Motor neuron (in vitro differentiated cells): Measurements from ENCODE around the gene CLN6. TPM values are rescaled to one million over a fixed set of nuclear protein-coding genes. Genes with fewer than 3 reads are reported as not detected.
"Not testable (repeated sequence)": the region's sequence is repeated elsewhere in the genome, so short reads cannot be mapped to it uniquely, and the experiment has no call there.

Source experiments
- ATAC-seq, 8 experiments: fragments of 200-7000 bp; cut with Tn5 transposase; replicated peaks in 6 of 8; 2 replicates each; pipeline ENCODE4 v1.8.0; 2021; ENCODE audit warnings: mild to moderate bottlenecking in 8 of 8, moderate library complexity in 8 of 8
- H3K27ac ChIP-seq, 2 donors: fragments of 250-450 bp; sonication (Bioruptor Pico); 2 replicates each; pipeline ENCODE4 v1.9.0; 2021; ENCODE audit warnings: antibody characterized with exemption in 2 of 2, mild to moderate bottlenecking in 2 of 2, moderate library complexity in 1 of 2
- H3K4me1 ChIP-seq, 2 donors: fragments of 250-450 bp; sonication (Bioruptor Pico); replicated peaks in 1 of 2; 2 replicates each; pipeline ENCODE4 v1.6.1; 2021; ENCODE audit warnings: antibody characterized with exemption in 2 of 2, mild to moderate bottlenecking in 2 of 2, moderate library complexity in 1 of 2
- H3K4me3 ChIP-seq, 5 donors: fragments of 250-450 bp; sonication (Bioruptor Pico); 2 replicates each; pipeline ENCODE4 v1.9.0; 2021; ENCODE audit warnings: antibody characterized with exemption in 5 of 5, mild to moderate bottlenecking in 5 of 5, moderate library complexity in 4 of 5
- WGBS, 10 experiments: fragments of 450-650 bp; shearing (Covaris generic); methylation state at CpG; one replicate each; pipeline ENCODE4 v1.0.0; 2022; 5-methylcytosine and 5-hydroxymethylcytosine counted together
- in situ Hi-C, 9 experiments: fragments of 400-800 bp; cut with MboI; loops; one replicate each; pipeline ENCODE4 v1.15.0; 2021; ENCODE audit warnings: low sequenced_read_pairs in 9 of 9, low pct_unique_long_range_greater_than_20kb in 2 of 9; ENCODE audit not compliant: unreplicated experiment in 9 of 9
- total RNA-seq, 8 experiments: library from RNA; unstranded; fragments of 300-600 nt; gene quantifications; 2 replicates each; pipeline versions ENCODE4 v1.2.3 to v1.2.4, GENCODE V29; 2022

CLN6 gene
- total RNA-seq, 8 experiments from 2014 or later, result 6.5 to 39.7 (median 9.7) TPM

- H3K4me3 ChIP-seq, result no peak overlapping the region
- no peak overlapping the region for H3K27ac ChIP-seq
- 92 to 100% (median 100%) methylated on average over 1 to 5 of the region's 5 CpGs; no CpG with 5 or more reads in 2 of the 10 experiments for WGBS, 10 experiments
- ATAC-seq, result no peak
- in situ Hi-C loops, result no loop called here
- no peaks in the 10 kb centered on the region for H3K4me1 ChIP-seq
These were observed 44.7 kb downstream of the CLN6 start for GRCh38 chr15:68184616-68185480.

GRCh38 chr15:68183616-68184315 lies 45.8 kb downstream of the CLN6 start:
- 79 to 97% (median 93%) methylated on average over 1 to 5 of the region's 5 CpGs for WGBS, 10 experiments
- no peaks in the 10 kb centered on the region for H3K4me1 ChIP-seq
- H3K27ac ChIP-seq, result no peak overlapping the region
- in situ Hi-C loops, result no loop called here
- no peak overlapping the region for H3K4me3 ChIP-seq
- peak in 2 of 8 experiments; percentile 39 to 62 for ATAC-seq

DNA sequence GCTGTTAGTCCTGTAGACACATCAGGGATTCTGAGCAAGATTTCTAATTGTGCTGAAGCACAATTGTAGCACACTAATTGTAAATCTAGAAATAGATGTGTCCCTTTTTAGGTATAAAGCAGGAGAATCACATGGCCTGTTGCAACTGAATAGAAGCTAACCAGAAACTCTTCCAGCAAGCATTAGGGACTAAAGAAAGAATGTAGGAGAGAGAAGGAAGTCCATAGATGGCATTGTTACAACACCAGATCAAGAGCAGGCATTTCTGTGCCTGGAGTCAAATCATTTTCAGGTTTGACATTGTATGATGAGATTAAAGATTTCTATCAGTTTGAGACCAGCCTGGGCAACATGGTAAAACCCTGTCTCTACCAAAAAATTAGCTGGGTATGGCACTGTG lies 51.8 kb downstream of the CLN6 start:
- no peak overlapping the region for H3K4me3 ChIP-seq
- no peak overlapping the region for H3K27ac ChIP-seq
- in situ Hi-C loops, result no loop called here
- ATAC-seq, result peak in 3 of 8 experiments; percentile 23 to 48 (median 27)
- H3K4me1 ChIP-seq, result no peaks in the 10 kb centered on the region

- no peak overlapping the region for H3K4me3 ChIP-seq
- WGBS, 10 experiments, result 75 to 100% (median 98%) methylated on average over 1 to 3 of the region's 3 CpGs; no CpG with 5 or more reads in 2 of the 10 experiments
- no peak for ATAC-seq
- no peak overlapping the region for H3K27ac ChIP-seq
- in situ Hi-C loops, result no loop called here
- no peaks in the 10 kb centered on the region for H3K4me1 ChIP-seq
These were observed 52.9 kb downstream of the CLN6 start for GRCh38 chr15:68176601-68177000.

- Histone ChIP-seq H3K4me3 (no peak overlapping the region), H3K4me1 (no peaks in the 10 kb centered on the region), H3K27ac (no peak overlapping the region)
- no peak for ATAC-seq
- in situ Hi-C loops, result no loop called here
- WGBS, 10 experiments, result 17 to 100% (median 90%) methylated on average over 1 to 2 of the region's 2 CpGs; no CpG with 5 or more reads in 1 of the 10 experiments
These were observed 54.0 kb downstream of the CLN6 start for GRCh38 chr15:68175526-68175925.

DNA sequence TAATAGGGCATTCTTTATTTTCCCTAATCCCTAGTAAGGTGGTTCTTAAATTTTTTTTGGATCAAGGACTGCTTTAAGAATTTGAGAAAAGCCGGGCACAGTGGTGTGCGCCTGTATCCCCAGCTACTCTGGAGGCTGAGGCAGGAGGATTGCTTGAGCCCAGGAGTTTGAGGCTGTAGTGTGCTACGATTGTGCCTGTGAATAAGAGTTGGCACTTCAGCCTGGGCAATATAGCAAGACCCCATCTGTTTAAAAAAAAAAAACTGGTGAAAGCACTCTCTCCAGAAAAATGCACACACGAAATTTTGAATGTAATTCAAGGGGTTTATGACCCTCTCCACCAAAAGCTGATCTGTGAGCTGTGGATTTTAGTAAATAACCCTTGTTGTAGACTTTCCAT lies 56.4 kb downstream of the CLN6 start:
- WGBS, 10 experiments, result 67 to 96% (median 94%) methylated on average over 1 to 4 of the region's 4 CpGs; no CpG with 5 or more reads in 3 of the 10 experiments
- no peak for ATAC-seq
- Histone ChIP-seq H3K4me1 (no peaks in the 10 kb centered on the region), H3K4me3 (no peak overlapping the region), H3K27ac (no peak overlapping the region)
- in situ Hi-C loops, result loop anchor here in 6 of 9 experiments (25.0 kb wide), 2 partner anchors 111 to 311 kb away; partner anchors contain the start of gene PIAS1 (in 1 of the 6)

DNA sequence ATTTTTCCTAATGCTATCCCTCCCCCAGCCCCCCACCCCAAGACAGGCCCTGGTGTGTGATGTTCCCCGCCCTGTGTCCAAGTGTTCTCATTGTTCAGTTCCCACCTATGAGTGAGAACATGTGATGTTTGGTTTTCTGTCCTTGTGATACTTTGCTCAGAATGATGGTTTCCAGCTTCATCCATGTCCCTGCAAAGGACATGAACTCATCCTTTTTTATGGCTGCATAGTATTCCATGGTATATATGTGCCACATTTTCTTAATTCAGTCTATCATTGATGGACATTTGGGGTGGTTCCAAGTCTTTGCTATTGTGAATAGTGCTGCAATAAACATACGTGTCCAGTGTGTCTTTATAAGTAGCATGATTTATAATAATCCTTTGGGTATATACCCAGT lies 57.5 kb downstream of the CLN6 start:
- H3K27ac ChIP-seq, ATAC-seq, H3K4me1 ChIP-seq, H3K4me3 ChIP-seq: not testable (repeated sequence)
- in situ Hi-C loops, result loop anchor here in 6 of 9 experiments (25.0 kb wide), 2 partner anchors 110 to 310 kb away; partner anchors contain the start of gene PIAS1 (in 1 of the 6)
- 0 to 100% (median 80%) methylated on average over 1 of the region's 2 CpGs; no CpG with 5 or more reads in 5 of the 10 experiments for WGBS, 10 experiments

DNA sequence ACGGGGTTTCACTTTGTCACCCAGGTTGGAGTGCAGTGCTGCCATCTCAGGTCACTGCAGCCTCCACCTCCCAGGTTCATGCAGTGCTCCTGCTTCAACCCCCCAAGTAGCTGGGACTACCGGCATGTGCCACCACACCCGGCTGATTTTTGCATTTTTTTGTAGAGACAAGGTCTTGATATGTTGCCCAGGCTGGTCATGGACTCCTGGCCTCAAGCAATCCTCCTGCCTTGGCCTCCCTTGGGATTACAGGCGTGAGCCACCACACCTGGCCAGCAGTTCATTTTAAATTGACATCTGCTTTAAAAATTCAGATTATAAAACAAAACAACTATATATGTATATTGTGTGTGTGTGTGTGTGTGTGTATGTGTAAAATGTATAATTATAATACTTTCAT lies 62.7 kb downstream of the CLN6 start:
- no peak for ATAC-seq
- WGBS, 10 experiments, result 40 to 100% (median 83%) methylated on average over 1 to 4 of the region's 4 CpGs; no CpG with 5 or more reads in 4 of the 10 experiments
- Histone ChIP-seq H3K4me1 (no peaks in the 10 kb centered on the region), H3K27ac (no peak overlapping the region), H3K4me3 (no peak overlapping the region)
- in situ Hi-C loops, result loop anchor here in 6 of 9 experiments (25.0 kb wide), 2 partner anchors 105 to 305 kb away; partner anchors contain the start of gene PIAS1 (in 1 of the 6)

- in situ Hi-C loops, result loop anchor here in 6 of 9 experiments (25.0 kb wide), 2 partner anchors 101 to 301 kb away; partner anchors contain the start of gene PIAS1 (in 1 of the 6)
These were observed 66.3 kb downstream of the CLN6 start for GRCh38 chr15:68163191-68163590.

GRCh38 chr15:68158046-68158628 lies 71.4 kb downstream of the CLN6 start:
- peak in 1 of 8 experiments; percentile 52 for ATAC-seq
- in situ Hi-C loops, result loop anchor here in 7 of 9 experiments (10.0 to 25.0 kb wide), 3 partner anchors 96 to 296 kb away; partner anchors contain the start of gene PIAS1 (in 1 of the 7)
- no peak overlapping the region for H3K4me3 ChIP-seq
- H3K27ac ChIP-seq, result no peak overlapping the region
- H3K4me1 ChIP-seq, result no peaks in the 10 kb centered on the region
- 43 to 100% (median 67%) methylated on average over 1 to 3 of the region's 3 CpGs; no CpG with 5 or more reads in 1 of the 10 experiments for WGBS, 10 experiments

More at GRCh38 chr15:68163191-68163590, 66.3 kb downstream of the CLN6 start:
- Histone ChIP-seq H3K4me1 (no peaks in the 10 kb centered on the region), H3K4me3 (no peak overlapping the region), H3K27ac (no peak overlapping the region)
- ATAC-seq, result no peak

- Histone ChIP-seq H3K4me3 (no peak overlapping the region), H3K27ac (no peak overlapping the region), H3K4me1 (no peaks in the 10 kb centered on the region)
- WGBS, 10 experiments, result 43 to 100% (median 60%) methylated on average over 1 of the region's 1 CpG; no CpG with 5 or more reads in 7 of the 10 experiments
- ATAC-seq, result no peak
- in situ Hi-C loops, result loop anchor here in 7 of 9 experiments (10.0 to 25.0 kb wide), 3 partner anchors 95 to 295 kb away; partner anchors contain the start of gene PIAS1 (in 1 of the 7)
These were observed 72.5 kb downstream of the CLN6 start for GRCh38 chr15:68157074-68157473.
